ENCODE data around the gene PIGP.
"Not testable (repeated sequence)": the region's sequence is repeated elsewhere in the genome, so short reads cannot be mapped to it uniquely, and the experiment has no call there.

The PIGP gene

DNA sequence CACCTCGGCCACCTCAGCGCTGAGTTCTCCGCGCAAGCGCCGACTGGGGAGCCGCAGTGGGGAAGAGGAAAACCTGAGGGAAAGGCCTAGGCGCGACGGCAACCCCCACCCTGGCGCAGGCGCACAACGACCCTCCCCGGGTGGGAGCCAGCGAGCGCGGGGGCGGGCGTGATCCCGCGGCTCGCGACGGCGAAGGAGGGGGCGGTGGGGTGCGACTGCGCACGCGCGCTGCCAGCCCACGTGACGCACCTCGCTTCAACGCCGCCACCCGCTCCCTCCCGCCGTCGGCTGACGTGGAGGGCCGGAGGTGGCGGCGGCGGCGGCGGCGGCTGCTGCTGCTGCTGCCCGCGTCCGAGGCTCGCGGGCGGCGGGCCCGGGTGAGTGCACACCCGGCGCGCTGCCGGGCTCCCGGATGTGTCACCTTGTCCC, at the start of gene PIGP, which contains the start of gene TTC3:
PIGP (minus strand) TSS at position 84 of the 429 bp plus-strand sequence. CDS start 556 bp downstream, outside the sequence.
TTC3 (plus strand) TSS at position 267 of the 429 bp plus-strand sequence. CDS start 14,004 bp downstream, outside the sequence.
- peak; percentile 99 for DNase-seq (ENCODE audit: low spot score)

DNA sequence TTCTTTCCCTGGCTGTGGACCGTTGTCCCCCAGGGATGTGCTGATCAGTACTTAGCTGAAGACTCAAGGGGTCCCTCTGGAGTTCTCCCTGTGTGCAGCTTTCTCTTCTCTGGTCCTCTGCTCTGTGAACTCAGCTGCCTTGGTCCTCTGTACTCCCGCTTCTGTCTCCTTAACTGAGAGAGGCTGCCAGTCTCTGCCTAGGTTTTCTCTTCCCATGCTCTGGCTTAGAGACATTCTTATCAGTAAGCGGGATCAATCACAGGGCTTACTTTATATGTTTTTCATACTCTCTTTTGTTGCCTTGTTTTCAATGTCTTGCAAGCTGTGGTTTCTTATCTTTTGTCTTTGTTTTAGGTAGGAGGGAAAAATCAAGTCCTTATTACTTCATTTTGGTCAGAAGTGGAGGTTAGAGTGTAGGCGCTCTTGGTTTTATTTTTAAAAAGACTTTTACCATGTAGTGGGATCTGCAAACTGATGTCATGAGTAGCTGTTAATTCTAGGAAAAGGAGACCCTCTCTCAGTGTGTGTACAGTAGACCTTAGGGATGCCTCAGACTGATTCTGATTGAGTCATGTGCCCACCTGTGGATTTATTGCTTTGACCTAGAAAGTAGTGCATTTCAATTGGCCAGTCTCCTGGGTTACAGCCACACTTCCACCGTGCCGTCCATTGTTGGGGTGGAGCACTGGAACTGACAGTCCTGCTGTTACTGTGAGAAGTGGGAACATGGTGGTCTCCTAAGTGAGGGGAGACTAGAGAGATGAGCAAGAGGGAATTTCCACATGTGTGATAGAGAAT, 46.7 kb upstream of the PIGP start:
- no peak for DNase-seq (ENCODE audit: low spot score)

DNA sequence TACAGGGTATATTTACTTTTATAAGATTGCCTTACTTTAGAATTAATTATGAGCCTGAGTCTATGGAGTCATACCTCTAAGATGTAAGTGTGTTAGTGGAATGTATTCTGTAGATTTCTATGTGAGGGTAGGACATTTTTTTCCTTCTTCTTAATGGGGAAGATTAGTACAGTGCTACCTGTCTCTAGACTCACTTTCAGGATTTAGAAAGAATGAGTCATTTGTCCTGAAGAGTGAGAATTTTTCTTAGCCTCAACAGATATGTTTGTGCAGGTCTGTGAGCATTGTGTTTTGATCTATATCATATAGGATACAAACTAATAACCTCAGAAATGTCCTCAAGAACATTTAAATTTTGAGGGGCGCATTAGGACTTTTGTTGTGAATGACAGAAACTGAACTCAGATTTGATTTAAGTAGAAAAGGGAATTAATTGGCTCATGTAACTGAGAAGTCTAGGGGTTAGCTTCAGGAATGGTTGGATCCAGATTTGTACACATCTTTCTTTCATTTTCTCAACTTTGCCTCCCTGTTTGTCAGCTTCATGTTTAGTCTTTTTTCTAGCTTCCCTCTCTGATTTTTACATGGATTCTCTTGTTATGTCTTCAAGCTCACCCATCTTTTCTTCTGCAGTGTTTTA, 45.4 kb upstream of the PIGP start:
- DNase-seq (ENCODE audit: low spot score) = no peak

DNA sequence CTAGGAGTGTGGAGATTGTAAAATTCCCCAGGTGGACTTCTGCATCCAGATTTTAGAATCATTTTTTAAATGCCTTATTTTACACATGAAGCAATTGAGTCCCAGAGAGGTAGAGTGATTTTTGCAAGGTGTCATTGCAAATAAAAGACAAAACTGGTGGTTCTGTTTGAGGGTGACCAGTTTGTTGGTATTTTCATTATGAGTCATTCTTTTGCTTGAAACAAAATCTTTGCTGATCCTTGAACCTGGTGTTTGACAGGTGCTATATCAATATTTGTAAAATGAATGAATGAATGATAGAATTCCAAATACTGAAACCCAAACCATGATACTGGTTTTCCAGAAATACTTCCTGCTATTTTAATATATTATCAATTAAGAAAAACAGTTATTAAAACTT, 44.3 kb upstream of the PIGP start:
- DNase-seq (ENCODE audit: low spot score) = no peak

DNA sequence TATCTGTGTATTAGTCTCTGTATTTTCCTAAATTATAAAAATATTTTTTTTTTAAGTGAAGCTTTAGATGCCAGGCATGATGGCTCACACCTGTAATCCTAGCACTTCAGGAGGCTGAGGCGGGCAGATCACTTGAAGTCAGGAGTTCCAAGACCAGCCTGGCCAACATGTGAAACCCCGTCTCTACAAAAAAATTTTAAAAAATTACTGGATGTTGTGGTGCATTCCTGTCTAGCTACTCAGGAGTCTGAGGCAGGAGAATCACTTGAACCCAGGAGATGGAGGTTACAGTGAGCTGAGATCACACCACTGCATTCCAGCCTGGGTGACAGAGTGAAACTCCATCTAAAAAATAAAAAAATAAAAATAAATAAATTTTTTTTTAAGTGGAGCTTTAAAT, 43.6 kb upstream of the PIGP start:
- not testable (repeated sequence) for DNase-seq (ENCODE audit: low spot score)

DNA sequence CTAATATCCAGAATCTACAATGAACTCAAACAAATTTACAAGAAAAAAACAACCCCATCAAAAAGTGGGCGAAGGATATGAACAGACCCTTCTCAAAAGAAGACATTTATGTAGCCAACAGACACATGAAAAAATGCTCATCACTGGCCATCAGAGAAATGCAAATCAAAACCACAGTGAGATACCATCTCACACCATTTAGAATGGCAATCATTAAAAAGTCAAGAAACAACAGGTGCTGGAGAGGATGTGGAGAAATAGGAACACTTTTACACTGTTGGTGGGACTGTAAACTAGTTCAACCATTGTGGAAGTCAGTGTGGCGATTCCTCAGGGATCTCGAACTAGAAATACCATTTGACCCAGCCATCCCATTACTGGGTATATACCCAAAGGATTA, 41.4 kb upstream of the PIGP start:
- not testable (repeated sequence) for DNase-seq (ENCODE audit: low spot score)

DNA sequence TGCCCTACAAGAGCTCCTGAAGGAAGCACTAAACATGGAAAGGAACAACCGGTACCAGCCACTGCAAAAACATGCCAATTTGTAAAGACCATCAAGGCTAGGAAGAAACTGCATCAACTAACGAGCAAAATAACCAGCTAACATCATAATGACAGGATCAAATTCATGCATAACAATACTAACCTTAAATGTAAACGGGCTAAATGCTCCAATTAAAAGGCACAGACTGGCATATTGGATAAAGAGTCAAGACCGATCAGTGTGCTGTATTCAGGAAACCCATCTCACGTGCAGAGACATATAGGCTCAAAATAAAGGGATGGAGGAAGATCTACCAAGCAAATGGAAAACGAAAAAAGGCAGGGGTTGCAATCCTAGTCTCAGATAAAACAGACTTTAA, 38.2 kb upstream of the PIGP start:
- DNase-seq (ENCODE audit: low spot score) = not testable (repeated sequence)

DNA sequence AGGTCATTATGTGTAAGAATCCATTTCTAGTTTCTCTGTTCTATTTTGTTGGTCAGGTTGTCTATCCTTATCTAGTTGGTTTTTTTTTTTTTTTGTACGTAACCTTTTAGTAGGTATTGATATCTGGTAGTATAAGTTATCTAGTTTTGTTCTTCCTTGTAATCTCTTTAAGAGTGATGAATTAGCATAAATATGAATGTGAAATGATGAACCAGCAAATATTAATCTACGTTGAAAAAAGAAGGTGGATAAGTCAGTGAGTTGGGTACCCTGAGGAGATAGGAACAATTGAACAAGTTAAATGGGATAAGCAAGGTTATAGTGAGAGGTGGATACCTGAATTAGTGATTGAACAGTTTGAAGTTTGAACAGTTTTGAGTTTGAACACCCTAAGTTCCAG, 34.1 kb upstream of the PIGP start:
- DNase-seq (ENCODE audit: low spot score) = no peak

DNA sequence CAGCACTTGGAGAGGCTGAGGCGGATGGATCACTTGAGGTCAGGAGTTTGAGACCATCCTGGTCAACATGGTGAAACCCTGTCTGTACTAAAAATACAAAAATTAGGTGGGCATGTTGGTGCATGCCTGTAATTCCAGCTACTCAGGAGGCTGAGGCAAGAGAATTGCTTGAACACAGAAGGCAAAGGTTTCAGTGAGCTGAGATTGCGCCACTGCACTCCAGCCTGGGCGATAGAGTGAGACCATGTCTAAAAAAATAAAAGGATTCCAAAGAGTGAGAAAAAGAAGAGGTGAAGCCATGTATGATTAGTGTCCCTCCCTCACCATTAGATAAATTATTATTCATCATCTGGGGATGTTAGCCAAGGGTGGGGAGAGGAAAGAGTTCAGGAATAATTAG, 29.9 kb upstream of the PIGP start:
- DNase-seq (ENCODE audit: low spot score) = not testable (repeated sequence)

DNA sequence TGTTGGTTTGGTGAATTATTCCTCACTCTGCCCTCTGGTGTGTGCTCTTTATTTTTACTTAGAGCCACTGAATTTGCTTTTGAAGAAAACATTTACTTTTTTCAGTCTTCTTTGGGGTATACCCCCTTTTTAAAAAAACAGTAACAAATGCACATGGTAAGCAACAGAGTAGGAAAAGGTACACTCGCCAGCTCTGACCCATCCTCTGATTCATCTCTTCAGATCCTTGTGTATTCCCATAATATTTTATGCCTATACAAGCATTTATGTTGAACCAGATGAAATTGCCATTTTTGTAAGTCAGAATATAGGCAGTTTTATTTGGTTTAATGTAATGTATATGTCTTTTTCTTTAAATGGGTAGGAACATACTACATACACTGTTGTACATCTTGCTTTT, 28.5 kb upstream of the PIGP start:
- no peak for DNase-seq (ENCODE audit: low spot score)

DNA sequence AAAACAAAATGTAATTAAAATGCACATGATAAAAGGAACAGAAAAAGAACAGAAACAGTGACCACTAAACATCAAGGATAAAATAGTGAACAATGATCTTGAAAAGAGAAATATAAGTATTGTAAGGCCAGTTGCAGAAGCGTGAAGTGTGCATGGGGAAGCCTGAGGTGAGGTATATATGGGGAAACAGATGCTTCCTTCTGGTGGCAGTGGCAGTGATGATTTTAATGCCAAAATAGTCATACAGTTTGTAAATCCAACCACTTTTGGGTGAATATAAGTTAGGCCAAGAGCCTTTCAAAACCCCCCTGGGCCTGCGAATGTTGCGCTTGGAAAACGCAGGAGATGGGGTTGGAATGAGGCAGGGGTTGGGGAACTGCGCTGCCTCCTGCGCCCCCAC, 27.4 kb upstream of the PIGP start:
- no peak for DNase-seq (ENCODE audit: low spot score)

DNA sequence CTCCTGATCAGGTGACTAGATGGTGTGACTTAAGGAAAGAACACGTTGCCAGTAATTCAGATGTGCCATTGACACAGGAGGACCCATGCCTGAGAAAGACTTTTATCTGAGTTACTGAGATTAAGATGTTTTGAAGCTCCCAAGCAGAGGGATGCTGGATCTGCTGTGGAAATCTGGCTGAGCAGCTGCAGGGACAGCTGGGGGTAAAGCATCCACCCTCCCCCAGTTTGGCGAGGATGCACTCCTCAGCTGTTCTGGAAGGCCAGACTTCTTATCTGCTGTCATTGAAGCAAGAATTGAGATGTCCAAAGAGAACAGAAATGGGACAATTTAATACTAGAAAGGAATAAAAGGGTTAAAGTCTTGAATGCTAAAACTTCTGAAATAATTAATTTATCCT, 25.9 kb upstream of the PIGP start:
- DNase-seq (ENCODE audit: low spot score) = no peak

DNA sequence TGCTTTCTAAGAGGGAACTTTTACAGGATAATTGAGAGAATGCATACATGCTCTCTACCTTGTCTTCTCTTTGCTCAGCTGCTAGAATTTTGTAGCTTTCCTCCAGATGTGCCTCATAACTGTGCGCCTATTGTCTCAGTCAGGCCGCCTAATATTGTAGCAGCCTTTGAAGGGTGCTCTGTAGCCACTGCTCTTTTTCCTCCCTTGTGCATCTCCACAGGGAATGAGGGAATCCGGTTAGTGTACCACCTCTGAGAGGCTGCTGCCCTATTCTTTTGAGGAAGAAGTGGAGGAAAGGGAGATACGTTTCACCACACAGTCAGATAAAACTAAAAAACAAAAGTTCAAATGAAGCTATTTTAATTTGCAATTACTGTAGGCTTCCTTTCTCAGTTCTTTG, 22.9 kb upstream of the PIGP start:
- DNase-seq (ENCODE audit: low spot score) = no peak

DNA sequence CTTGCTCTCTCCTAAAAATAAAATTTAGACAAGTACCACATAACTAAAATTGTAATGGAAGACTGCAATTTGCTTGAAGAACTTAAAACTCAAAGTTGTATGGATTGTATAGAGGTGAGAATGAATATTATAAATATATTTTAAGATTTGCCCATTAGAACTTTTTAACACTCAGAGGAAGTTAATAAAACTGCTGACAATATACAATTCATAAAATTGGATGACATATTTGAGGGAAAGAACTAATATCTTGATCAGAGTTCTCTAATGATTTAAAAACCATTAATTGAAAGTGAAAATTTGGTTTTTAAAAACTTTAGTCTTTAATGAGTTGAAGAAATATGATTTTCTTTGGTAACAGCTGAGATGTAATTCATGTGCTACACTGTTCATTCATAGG, 21.1 kb upstream of the PIGP start:
- DNase-seq (ENCODE audit: low spot score) = no peak

DNA sequence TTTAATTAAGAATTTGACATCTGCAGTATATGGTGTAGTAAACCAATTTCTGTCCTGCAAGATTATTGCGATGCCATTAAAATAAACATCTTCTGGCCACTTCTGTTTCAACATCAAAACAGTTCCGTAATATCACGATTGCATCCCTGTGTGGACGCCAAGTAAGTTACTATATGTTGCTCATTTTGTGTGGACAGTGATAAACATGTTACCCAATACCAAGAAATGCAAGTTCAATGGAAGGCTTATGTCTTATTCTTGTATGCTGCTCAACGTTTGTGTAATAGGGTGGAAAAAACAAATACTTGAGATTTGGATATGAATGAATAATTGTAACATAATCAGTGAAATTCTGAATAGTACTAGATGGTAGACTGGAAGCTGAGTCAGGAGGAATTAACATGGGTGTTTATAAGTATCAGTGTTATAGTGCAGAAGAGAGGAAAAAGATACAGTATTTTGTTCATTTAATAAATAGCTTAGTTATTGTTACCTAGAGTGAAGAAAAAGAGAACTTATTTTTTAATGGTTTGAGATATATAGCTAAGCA, 15.4 kb upstream of the PIGP start:
- DNase-seq (ENCODE audit: low spot score) = no peak

DNA sequence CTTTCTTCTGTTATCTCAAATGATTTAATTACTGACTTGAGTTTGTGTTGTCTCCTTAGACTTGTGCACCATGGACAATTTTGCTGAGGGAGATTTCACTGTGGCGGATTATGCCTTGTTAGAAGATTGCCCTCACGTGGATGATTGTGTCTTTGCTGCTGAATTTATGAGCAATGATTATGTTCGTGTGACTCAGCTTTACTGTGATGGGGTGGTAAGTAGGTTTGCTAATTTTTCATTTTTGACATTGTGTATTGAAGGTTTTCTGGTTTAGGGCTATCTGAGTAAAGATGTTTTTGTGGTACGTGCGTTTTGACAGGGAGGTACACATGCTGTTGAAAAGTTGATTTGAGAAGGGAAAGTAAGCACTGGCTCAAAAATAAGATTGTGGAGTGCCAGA, 14.3 kb upstream of the PIGP start:
- DNase-seq (ENCODE audit: low spot score) = peak; percentile 10

DNA sequence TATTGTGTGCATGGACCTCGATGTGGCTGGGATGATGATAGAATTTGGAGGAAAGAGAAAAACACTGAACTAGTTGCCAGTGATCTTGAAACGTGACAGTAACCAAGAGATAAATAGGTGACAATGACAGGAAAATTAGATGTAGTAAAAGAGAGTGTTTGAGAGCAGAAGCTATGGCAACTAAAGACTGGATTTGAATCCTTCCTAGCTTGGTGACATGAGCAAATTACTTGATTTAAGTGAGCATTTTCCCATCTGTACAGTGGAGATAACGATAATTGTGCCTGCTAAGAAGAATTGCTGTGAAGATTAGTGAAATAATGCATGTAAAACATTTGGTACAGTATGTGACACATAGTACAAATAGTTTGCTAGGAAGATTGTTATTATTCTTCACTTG, 12.9 kb upstream of the PIGP start:
- no peak for DNase-seq (ENCODE audit: low spot score)

DNA sequence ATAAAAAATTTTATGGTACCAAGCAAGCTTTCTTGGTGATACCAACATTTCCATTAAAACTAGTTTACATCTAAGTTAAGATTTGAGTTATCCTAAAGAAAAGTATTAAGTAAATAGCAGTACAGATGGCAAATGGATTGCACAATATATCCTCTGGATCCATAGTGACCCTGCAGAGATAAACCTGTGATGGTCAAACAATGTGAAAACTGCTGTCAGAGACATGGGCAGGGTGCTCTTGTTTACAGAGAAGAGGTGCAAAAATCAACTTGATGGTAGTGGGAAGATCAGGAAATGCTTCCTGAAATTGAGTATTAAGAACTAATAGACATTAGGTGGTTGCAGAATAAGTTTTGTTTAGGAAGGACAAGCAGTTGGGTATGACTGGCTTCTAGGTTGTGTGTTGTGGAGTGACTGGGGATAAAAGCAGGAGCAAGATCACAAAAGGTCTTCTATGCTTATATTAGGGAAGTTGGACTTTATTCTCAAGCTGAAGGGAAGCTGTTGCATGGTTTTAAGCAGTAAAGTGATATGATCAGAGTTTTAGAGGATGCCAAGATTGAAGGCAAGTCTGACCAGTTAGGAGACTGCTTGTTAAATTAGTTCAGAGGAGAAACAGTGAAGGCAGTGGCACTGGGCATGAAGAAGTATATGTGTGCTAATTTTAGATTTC, 10.1 kb upstream of the PIGP start:
- no peak for DNase-seq (ENCODE audit: low spot score)

DNA sequence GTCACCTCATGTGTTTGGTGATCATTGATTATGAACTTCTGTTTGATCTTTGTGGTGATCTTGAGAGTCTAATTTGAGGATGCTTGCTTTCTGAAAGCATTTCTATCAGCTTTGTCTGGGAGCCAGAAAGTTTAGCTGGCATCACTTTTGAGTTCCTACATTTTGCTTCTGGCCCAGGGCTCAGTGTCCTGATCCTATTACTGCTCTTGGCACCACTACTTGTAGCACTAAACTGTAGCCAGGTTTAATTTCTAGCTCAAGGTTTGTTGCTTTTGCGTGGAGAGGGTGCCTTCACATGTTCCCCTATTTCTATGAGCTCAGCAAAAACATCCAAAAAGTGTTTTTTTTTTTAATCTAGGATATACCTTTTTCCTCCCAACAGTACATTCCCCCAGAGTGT, 9.5 kb upstream of the PIGP start:
- DNase-seq (ENCODE audit: low spot score) = no peak

DNA sequence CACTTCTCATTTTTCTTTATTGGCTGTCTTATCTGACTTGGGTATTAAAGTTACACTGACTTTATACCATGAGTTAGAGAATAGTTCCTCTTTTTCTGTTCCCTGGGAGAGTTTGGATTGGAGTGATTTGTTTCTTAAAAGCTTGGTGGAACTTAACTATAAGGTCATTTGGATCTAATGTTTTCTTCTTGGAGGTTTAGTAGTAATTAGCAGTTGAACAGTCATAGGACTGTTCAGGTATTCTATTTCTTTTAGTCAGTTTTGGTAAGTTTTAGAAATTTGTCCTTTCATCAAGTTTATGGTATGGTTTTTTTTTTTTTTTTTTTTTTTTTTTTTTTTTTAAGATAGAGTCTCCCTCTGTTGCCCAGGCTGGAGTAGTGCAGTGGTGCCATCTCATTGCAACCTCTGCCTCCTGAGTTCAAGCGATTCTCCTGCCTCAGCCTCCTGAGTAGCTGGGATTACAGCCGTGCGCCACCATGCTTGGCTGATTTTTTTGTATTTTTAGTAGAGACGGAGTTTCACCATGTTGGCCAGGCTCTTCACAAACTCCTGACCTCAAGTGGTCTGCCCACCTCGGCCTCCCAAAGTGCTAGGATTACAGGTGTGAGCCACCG, 6.4 kb upstream of the PIGP start:
- no peak for DNase-seq (ENCODE audit: low spot score)

DNA sequence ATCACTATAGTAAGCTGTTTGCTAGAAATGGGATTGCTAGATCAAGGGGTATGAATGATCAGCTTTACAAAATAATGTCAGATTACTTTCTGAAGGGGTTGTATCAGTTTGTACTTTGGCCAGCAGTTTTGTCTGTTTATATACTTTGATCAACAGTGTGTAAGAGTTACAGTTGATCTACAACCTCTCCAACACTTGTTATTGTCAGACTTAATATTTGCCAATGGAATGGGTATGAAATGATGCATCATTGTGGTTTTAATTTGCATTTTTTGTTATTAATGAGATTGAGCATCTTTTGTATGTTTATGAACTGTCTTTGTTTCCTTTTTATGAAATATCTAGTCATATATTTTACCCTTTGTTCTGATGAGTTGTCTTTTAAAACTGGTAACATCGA, 4.5 kb upstream of the PIGP start:
- DNase-seq (ENCODE audit: low spot score) = no peak

All from AG08395 (cell line).